WERI-Rb-1 (cell line): Measurements from ENCODE around the gene MAGI2.

Source experiments
- DNase-seq: peaks from one replicate; pipeline ENCODE4 v3.0.0-alpha.2; 2020
- H3K27ac ChIP-seq: fragments of 250-450 bp; sonication (Bioruptor Pico); 2 replicates; pipeline ENCODE4 v1.5.1; 2020; ENCODE audit warnings: mild to moderate bottlenecking, moderate library complexity
- H3K27me3 ChIP-seq: fragments of 250-450 bp; sonication (Bioruptor Pico); 2 replicates; pipeline ENCODE4 v1.5.1; 2021; ENCODE audit warnings: mild to moderate bottlenecking, low read depth, moderate library complexity; ENCODE audit not compliant: insufficient read depth, severe bottlenecking
- H3K36me3 ChIP-seq: fragments of 250-450 bp; sonication (Bioruptor Pico); 2 replicates; pipeline ENCODE4 v1.5.1; 2020; ENCODE audit warnings: mild to moderate bottlenecking, moderate library complexity
- H3K4me3 ChIP-seq: 2 replicates; pipeline ENCODE4 v1.5.1; 2011; ENCODE audit warnings: low read depth, mild to moderate bottlenecking, control low read depth, low read length
- H3K9me3 ChIP-seq: fragments of 250-450 bp; sonication (Bioruptor Pico); 2 replicates; pipeline ENCODE4 v1.5.1; 2021; ENCODE audit warnings: mild to moderate bottlenecking, moderate library complexity; ENCODE audit not compliant: severe bottlenecking
- TF ChIP-seq, protein P1 (sequence below): IDR thresholded peaks from 2 replicates; pipeline ENCODE4 v1.5.1; 2011; ENCODE audit warnings: low read depth, mild to moderate bottlenecking, control low read depth, inconsistent platforms, low read length

Gene MAGI2

DNA sequence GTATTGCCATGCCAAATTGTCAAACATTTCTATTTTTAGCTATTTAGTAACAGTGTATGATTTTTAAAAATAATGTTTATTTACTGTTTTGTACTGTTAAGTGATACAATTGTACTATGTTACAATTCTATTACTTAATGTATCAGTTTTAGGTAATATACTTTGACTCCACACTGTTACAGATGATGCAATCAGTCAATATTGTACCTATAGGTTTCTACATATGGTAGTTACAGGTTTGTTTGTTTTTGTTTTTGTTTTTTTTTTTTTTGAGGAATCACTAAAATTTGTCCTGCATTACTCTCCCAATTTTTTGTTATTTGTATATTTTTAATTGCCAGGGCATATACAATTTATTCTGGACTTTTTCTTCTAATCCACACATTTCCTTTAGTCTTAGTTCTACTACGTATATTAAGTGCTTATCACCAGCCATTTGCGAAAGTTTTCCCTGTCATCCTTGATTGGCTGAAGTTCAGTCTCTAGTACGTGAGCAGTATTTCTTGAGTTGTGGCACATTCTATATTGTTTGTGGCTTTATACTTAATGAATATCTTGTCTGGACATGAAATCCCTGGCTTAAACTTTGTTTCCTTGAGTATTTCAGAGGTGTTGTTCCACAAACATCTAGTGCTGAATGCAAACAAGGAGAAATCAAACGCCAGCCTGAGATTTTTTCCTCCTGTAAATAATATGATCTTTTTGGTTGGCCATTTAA is 114.1 kb downstream of the MAGI2 start:
- DNase-seq, result no peak

DNA sequence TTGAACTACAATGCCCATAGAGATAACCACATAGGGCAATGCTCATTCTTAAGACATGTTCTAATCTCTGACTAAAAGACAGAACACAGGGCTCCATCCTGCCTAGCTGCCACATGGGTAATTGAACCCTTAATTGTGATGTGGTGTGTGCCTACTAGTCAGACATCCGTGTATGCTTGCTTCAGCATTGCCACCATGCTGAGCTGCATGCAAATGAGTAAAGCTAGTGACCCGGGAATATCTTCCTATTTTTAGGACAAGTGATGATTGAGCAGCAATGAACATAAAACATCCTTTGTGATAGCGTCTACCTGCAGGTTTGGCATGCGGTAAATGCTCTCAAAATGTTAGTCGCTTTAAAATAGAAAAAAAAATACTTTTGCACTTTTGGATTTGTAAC is 115.8 kb downstream of the MAGI2 start:
- no peaks in the 10 kb centered on the region for H3K36me3 ChIP-seq
- TF ChIP-seq, protein P1, sequence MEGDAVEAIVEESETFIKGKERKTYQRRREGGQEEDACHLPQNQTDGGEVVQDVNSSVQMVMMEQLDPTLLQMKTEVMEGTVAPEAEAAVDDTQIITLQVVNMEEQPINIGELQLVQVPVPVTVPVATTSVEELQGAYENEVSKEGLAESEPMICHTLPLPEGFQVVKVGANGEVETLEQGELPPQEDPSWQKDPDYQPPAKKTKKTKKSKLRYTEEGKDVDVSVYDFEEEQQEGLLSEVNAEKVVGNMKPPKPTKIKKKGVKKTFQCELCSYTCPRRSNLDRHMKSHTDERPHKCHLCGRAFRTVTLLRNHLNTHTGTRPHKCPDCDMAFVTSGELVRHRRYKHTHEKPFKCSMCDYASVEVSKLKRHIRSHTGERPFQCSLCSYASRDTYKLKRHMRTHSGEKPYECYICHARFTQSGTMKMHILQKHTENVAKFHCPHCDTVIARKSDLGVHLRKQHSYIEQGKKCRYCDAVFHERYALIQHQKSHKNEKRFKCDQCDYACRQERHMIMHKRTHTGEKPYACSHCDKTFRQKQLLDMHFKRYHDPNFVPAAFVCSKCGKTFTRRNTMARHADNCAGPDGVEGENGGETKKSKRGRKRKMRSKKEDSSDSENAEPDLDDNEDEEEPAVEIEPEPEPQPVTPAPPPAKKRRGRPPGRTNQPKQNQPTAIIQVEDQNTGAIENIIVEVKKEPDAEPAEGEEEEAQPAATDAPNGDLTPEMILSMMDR, result no peak
- H3K4me3 ChIP-seq, result no peak overlapping the region
- DNase-seq, result no peak
- H3K27me3 ChIP-seq, result no peaks in the 10 kb centered on the region
- no peak overlapping the region for H3K27ac ChIP-seq
- H3K9me3 ChIP-seq, result no peaks in the 10 kb centered on the region

More for the DNA sequence above, 114.1 kb downstream of the MAGI2 start:
- TF ChIP-seq, protein P1, result no peak
- H3K27ac ChIP-seq, result no peak overlapping the region
- H3K36me3 ChIP-seq, result no peaks in the 10 kb centered on the region
- H3K27me3 ChIP-seq, result no peaks in the 10 kb centered on the region
- no peaks in the 10 kb centered on the region for H3K9me3 ChIP-seq
- no peak overlapping the region for H3K4me3 ChIP-seq

DNA sequence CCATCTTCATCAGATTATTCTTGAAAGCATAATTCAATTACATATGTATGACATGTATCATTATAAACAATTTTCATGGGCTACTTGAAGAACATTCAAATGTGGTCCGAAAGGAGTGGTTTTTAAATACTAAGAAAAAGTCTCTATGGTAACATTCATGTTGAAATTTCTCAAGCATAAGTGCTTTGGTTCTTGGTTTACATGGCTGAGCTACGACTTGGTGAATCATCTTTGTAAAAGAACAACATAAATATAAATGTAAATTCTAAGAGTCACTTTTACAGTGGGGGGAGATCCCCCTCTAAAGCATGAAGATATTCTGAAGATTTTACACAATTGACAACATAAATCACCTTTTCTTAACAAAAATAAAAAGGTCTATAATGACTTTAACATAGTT is 118.6 kb downstream of the MAGI2 start:
- Histone ChIP-seq H3K4me3 (no peak overlapping the region), H3K36me3 (no peaks in the 10 kb centered on the region), H3K27ac (no peak overlapping the region), H3K27me3 (no peaks in the 10 kb centered on the region), H3K9me3 (no peaks in the 10 kb centered on the region)
- no peak for DNase-seq
- TF ChIP-seq, protein P1, result no peak

DNA sequence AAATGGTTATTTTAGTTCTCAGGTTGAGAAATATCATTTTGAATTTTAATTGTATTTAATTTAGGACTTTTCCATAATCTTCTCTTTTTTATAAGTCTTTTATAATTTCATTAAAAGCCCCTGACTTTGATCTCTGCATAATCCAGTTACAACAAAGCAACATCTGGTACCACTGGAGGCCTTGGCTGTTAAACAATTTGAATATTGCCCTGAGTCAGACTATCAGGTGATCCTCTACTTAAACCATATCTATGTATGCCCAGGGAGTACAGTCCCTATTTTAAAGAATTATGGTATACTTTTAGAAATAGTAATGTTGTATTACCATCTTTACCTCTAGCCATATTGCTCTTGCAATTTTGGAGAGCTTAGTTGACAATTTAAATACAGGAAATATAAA is 119.1 kb downstream of the MAGI2 start:
- DNase-seq, result no peak
- no peak overlapping the region for H3K27ac ChIP-seq
- H3K9me3 ChIP-seq, result no peaks in the 10 kb centered on the region
- no peak overlapping the region for H3K4me3 ChIP-seq
- H3K36me3 ChIP-seq, result no peaks in the 10 kb centered on the region
- TF ChIP-seq, protein P1, result no peak
- no peaks in the 10 kb centered on the region for H3K27me3 ChIP-seq

DNA sequence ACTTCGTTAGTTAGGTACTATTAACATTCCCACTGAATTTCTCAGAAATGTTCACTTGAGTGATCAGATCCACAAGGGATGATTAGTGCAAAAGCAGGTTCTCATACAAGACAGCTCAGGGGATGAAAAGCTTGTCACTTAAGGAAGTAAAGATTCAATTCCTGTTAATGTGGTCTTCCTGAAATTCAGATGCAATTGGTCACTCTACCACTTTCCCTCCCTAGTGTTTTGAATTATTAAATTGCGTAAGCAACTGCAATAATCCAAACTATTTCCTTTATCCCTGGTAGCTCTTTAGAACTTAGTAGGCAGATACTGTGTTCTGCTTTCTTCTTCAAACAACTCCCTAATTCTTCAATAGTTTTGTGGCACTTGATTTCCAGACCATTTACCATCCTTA is 121.4 kb downstream of the MAGI2 start:
- H3K27ac ChIP-seq, result no peak overlapping the region
- H3K4me3 ChIP-seq, result no peak overlapping the region
- H3K9me3 ChIP-seq, result no peaks in the 10 kb centered on the region
- H3K27me3 ChIP-seq, result no peaks in the 10 kb centered on the region
- DNase-seq, result no peak
- no peaks in the 10 kb centered on the region for H3K36me3 ChIP-seq
- TF ChIP-seq, protein P1, result no peak

DNA sequence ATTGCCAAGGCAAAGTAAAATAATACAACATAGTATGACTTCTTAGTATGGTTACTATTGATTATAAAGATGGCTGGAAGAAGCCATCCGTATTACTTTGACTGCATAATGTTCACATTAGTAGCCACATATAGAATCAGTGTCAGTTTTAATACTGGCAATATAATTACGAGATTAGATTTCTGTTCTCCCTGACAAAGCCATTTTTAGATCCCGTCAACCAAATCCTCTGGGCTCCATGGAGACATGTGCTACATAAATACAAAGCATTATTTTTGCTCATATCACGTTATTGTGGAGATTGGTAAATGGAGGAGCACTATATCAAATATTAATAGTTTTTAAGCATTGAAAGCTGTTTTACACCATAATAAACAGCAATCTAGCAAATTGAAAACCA is 124.0 kb downstream of the MAGI2 start:
- Histone ChIP-seq H3K4me3 (no peak overlapping the region), H3K27ac (no peak overlapping the region), H3K36me3 (no peaks in the 10 kb centered on the region), H3K9me3 (no peaks in the 10 kb centered on the region), H3K27me3 (no peaks in the 10 kb centered on the region)
- no peak for DNase-seq
- TF ChIP-seq, protein P1, result no peak
